Ishikawa (cell line): Measurements from ENCODE around the gene SNAP29.

Experiments
- CEBPB ChIP-seq: IDR thresholded peaks from 2 replicates; pipeline ENCODE4 v1.6.1; 2012
- CREB1 ChIP-seq: IDR thresholded peaks from 2 replicates; pipeline ENCODE4 v1.6.1; 2012; ENCODE audit warnings: low read depth
- EP300 ChIP-seq: IDR thresholded peaks from 2 replicates; pipeline ENCODE4 v1.6.1; 2012; ENCODE audit warnings: borderline replicate concordance
- NFIC ChIP-seq: IDR thresholded peaks from 2 replicates; pipeline ENCODE4 v1.6.1; 2012
- RAD21 ChIP-seq: IDR thresholded peaks from 2 replicates; pipeline ENCODE4 v1.6.1; 2012; ENCODE audit warnings: low read depth
- TAF1 ChIP-seq: IDR thresholded peaks from 2 replicates; pipeline ENCODE4 v1.6.1; 2012; ENCODE audit warnings: low read depth, mild to moderate bottlenecking
- TCF12 ChIP-seq: IDR thresholded peaks from 2 replicates; pipeline ENCODE4 v1.6.1; 2012; ENCODE audit warnings: low read depth
- TEAD4 ChIP-seq: IDR thresholded peaks from 2 replicates; pipeline ENCODE4 v1.6.1; 2012
- YY1 ChIP-seq: IDR thresholded peaks from 2 replicates; pipeline ENCODE4 v1.6.1; 2012; ENCODE audit warnings: low read depth
- ZBTB7A ChIP-seq: IDR thresholded peaks from 2 replicates; pipeline ENCODE4 v1.6.1; 2012; ENCODE audit warnings: low read depth
- TF ChIP-seq, protein P1 (sequence below): IDR thresholded peaks from 2 replicates; pipeline ENCODE4 v1.6.1; 2012; ENCODE audit warnings: low read depth, mild to moderate bottlenecking

DNA sequence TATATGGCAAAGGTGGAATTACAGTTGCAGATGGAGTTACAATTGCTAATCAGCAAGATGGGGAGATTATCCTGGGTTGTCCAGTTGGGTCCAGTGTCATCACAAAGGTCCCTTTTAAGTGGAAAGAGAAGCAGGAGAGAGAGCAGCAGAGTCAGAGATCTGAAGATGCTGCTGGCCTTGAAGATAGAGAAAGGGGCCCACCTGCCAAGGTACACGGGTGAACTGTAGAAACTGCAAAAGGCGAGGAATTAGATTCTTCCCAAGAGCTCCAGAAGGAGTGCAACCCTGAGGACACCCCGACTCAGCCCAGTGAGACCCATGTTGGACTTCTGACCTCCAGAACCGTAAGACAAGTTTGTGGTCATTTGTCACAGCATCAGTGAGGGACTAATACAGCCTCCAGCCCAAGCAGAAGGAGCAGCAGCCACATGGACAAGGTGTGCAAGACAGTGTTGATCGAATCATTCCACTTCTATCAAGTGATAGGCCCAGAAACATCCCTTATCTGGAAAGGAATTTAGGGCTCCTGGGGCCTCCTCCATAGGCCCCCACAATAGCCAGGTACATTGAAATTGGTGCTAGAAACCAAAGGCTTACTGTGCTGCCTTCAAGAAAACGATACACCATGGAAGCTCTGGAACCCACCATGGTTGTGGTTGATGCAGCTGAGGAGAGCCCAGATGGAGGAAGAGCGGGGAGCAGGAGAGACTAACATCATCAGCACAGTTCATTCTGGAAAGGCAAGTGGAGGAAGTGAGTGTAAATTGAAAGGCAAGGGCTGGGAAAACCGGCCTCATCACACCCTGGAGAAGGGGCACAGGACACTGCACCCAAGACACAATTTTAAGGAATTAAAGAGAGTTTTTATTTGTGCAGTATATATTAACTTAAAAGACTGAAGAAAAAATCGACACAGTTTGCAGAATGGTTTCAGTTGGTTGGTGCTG is 23.3 kb downstream of the SNAP29 start:
- TF ChIP-seq CEBPB (no peak), EP300 (no peak), TEAD4 (no peak), YY1 (no peak), TAF1 (no peak), RAD21 (no peak), ZBTB7A (no peak), CREB1 (no peak), NFIC (no peak), TCF12 (no peak)
- TF ChIP-seq, protein P1, sequence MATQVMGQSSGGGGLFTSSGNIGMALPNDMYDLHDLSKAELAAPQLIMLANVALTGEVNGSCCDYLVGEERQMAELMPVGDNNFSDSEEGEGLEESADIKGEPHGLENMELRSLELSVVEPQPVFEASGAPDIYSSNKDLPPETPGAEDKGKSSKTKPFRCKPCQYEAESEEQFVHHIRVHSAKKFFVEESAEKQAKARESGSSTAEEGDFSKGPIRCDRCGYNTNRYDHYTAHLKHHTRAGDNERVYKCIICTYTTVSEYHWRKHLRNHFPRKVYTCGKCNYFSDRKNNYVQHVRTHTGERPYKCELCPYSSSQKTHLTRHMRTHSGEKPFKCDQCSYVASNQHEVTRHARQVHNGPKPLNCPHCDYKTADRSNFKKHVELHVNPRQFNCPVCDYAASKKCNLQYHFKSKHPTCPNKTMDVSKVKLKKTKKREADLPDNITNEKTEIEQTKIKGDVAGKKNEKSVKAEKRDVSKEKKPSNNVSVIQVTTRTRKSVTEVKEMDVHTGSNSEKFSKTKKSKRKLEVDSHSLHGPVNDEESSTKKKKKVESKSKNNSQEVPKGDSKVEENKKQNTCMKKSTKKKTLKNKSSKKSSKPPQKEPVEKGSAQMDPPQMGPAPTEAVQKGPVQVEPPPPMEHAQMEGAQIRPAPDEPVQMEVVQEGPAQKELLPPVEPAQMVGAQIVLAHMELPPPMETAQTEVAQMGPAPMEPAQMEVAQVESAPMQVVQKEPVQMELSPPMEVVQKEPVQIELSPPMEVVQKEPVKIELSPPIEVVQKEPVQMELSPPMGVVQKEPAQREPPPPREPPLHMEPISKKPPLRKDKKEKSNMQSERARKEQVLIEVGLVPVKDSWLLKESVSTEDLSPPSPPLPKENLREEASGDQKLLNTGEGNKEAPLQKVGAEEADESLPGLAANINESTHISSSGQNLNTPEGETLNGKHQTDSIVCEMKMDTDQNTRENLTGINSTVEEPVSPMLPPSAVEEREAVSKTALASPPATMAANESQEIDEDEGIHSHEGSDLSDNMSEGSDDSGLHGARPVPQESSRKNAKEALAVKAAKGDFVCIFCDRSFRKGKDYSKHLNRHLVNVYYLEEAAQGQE: no peak
